Body of pancreas (tissue), 4 donors: ENCODE data around the gene SLC9A1. TPM values are rescaled to one million over a fixed set of nuclear protein-coding genes. Genes with fewer than 3 reads are reported as not detected.
"Not testable (repeated sequence)": the region's sequence is repeated elsewhere in the genome, so short reads cannot be mapped to it uniquely, and the experiment has no call there.

Source experiments
- ATAC-seq: fragments of 150-250 bp; one replicate; pipeline ENCODE4 v1.9.1; 2016
- DNase-seq, 4 donors: peaks; one replicate each; pipeline ENCODE4 v3.0.0-alpha.2; 2019
- H3K27ac ChIP-seq, 4 donors: fragments of 200-600 bp; sonication (generic); 1 replicate in 3 of 4; 2 replicates in 1 of 4; pipeline versions ENCODE4 v1.5.1 to v1.6.1; 2016 to 2019; ENCODE audit warnings: mild to moderate bottlenecking in 1 of 4, mixed read lengths in 1 of 4, moderate library complexity in 1 of 4
- H3K27me3 ChIP-seq, 2 donors: fragments of 200-600 bp; sonication (generic); one replicate each; pipeline ENCODE4 v1.6.0; 2016; ENCODE audit warnings: mild to moderate bottlenecking in 1 of 2
- H3K36me3 ChIP-seq, 2 donors: fragments of 200-600 bp; sonication (generic); replicated peaks in 1 of 2; 2 replicates each; pipeline ENCODE4 v1.5.1; 2016; ENCODE audit warnings: low read depth in 2 of 2; ENCODE audit not compliant: insufficient read depth in 1 of 2
- H3K4me1 ChIP-seq: fragments of 200-600 bp; sonication (generic); one replicate; pipeline ENCODE4 v1.6.0; 2016
- H3K4me3 ChIP-seq, 2 donors: fragments of 200-600 bp; sonication (generic); 1 replicate in 1 of 2; 2 replicates in 1 of 2; pipeline ENCODE4 v1.5.1; 2016 to 2019
- H3K9me3 ChIP-seq, 3 donors: fragments of 200-600 bp; sonication (generic); 1 replicate in 2 of 3; 2 replicates in 1 of 3; pipeline ENCODE4 v1.5.1; 2016
- POLR2A ChIP-seq, 3 donors: fragments of 450-650 bp; IDR thresholded peaks; one replicate each; pipeline ENCODE4 v1.6.1; 2016; ENCODE audit warnings: antibody characterized with exemption in 3 of 3, mild to moderate bottlenecking in 2 of 3
- WGBS, 2 donors: methylation state at CpG; one replicate each; pipeline ENCODE4 v1.1.5; 2017; 5-methylcytosine and 5-hydroxymethylcytosine counted together
- intact Hi-C: fragments of 100-400 bp; cut with DNase I; formaldehyde crosslinking; loops from one replicate; pipeline ENCODE4 v1.15.1; 2023
- total RNA-seq, 2 donors: library from RNA; depleted of rRNA; stranded (reverse); fragments of >200 nt; gene quantifications; one replicate each; pipeline ENCODE4 v1.1.0, GENCODE V29; 2016
- TF ChIP-seq, protein P1 (sequence below), 7 experiments: fragments of 450-650 bp in 4 of 7; fragments of 200-600 bp in 3 of 7; sonication (generic) in 3 of 7; IDR thresholded peaks; one replicate each; pipeline ENCODE4 v1.5.1; 2016 to 2019; ENCODE audit warnings: antibody characterized with exemption in 7 of 7

Gene SLC9A1
- total RNA-seq, 2 donors from 2014 or later = 6.9 to 7.8 TPM

- Histone ChIP-seq H3K9me3 (no peaks in the 10 kb centered on the region), H3K27ac (no peak overlapping the region), H3K27me3 (no peaks in the 10 kb centered on the region), H3K4me3 (no peak overlapping the region), H3K36me3 (no peaks in the 10 kb centered on the region), H3K4me1 (no peaks in the 10 kb centered on the region)
- DNase-seq (peak in 2 of 4 donors; percentile 2 to 17), ATAC-seq (no peak)
- WGBS, 2 donors = 72 to 77% methylated on average over 8 of the region's 8 CpGs
- intact Hi-C loops = no loop called here
- no peak for TF ChIP-seq POLR2A (IDR thresholded peaks at IDR 0.05)
- TF ChIP-seq, protein P1, sequence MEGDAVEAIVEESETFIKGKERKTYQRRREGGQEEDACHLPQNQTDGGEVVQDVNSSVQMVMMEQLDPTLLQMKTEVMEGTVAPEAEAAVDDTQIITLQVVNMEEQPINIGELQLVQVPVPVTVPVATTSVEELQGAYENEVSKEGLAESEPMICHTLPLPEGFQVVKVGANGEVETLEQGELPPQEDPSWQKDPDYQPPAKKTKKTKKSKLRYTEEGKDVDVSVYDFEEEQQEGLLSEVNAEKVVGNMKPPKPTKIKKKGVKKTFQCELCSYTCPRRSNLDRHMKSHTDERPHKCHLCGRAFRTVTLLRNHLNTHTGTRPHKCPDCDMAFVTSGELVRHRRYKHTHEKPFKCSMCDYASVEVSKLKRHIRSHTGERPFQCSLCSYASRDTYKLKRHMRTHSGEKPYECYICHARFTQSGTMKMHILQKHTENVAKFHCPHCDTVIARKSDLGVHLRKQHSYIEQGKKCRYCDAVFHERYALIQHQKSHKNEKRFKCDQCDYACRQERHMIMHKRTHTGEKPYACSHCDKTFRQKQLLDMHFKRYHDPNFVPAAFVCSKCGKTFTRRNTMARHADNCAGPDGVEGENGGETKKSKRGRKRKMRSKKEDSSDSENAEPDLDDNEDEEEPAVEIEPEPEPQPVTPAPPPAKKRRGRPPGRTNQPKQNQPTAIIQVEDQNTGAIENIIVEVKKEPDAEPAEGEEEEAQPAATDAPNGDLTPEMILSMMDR (IDR thresholded peaks at IDR 0.05) = no peak
Observed at GRCh38 chr1:27192039-27192529, 37.2 kb upstream of the SLC9A1 start.

GRCh38 chr1:27184665-27185064 is 29.7 kb upstream of the SLC9A1 start:
- H3K27ac ChIP-seq, intact Hi-C loops, H3K36me3 ChIP-seq, DNase-seq, H3K9me3 ChIP-seq, ATAC-seq, H3K4me1 ChIP-seq, H3K4me3 ChIP-seq, H3K27me3 ChIP-seq: not testable (repeated sequence)
- 68 to 70% methylated on average over 3 of the region's 3 CpGs for WGBS, 2 donors

GRCh38 chr1:27179979-27180378 is 25.1 kb upstream of the SLC9A1 start:
- TF ChIP-seq POLR2A (IDR thresholded peaks at IDR 0.05) = no peak
- TF ChIP-seq, protein P1 (IDR thresholded peaks at IDR 0.05) = no peak
- DNase-seq = no peak
- no peak for ATAC-seq
- H3K27me3 ChIP-seq = no peaks in the 10 kb centered on the region
- no peak overlapping the region for H3K27ac ChIP-seq
- H3K4me1 ChIP-seq = no peaks in the 10 kb centered on the region
- no peak overlapping the region for H3K4me3 ChIP-seq
- H3K9me3 ChIP-seq = no peaks in the 10 kb centered on the region
- 52 to 53% methylated on average over 3 of the region's 3 CpGs for WGBS, 2 donors
- intact Hi-C loops = no loop called here
- H3K36me3 ChIP-seq = no peaks in the 10 kb centered on the region

- no peaks in the 10 kb centered on the region for H3K36me3 ChIP-seq
- no peaks in the 10 kb centered on the region for H3K4me1 ChIP-seq
- no peak overlapping the region for H3K27ac ChIP-seq
- intact Hi-C loops = no loop called here
- ATAC-seq = no peak
- H3K27me3 ChIP-seq = no peaks in the 10 kb centered on the region
- no peak for TF ChIP-seq POLR2A (IDR thresholded peaks at IDR 0.05)
- TF ChIP-seq, protein P1 (IDR thresholded peaks at IDR 0.05) = no peak
- no peak overlapping the region for H3K4me3 ChIP-seq
- DNase-seq = no peak
- no peaks in the 10 kb centered on the region for H3K9me3 ChIP-seq
Observed at GRCh38 chr1:27179379-27179778, 24.5 kb upstream of the SLC9A1 start.

DNA sequence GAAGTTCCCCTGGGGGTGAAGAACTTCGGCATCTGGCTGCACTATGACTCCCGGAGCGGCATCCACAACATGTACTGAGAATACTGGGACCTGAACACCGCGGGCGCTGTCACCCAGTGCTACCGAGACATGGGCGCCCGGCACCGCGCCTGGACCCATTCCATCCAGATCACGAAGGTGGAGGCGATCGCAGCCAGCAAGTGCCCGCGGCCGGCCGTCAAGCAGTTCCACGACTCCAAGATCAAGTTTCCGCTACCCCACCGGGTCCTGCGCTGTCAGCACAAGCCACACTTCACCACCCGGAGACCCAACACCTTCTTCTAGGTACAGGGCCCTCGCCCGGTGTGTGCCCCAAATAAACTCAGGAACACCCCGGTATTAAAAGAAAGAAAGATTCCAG is 22.0 kb upstream of the SLC9A1 start:
- H3K4me3 ChIP-seq = no peak overlapping the region
- ATAC-seq = no peak
- no peaks in the 10 kb centered on the region for H3K9me3 ChIP-seq
- H3K27me3 ChIP-seq = no peaks in the 10 kb centered on the region
- DNase-seq = no peak
- WGBS, 2 donors = 89 to 94% methylated on average over 14 to 26 of the region's 26 CpGs
- TF ChIP-seq, protein P1 (IDR thresholded peaks at IDR 0.05) = no peak
- TF ChIP-seq POLR2A (IDR thresholded peaks at IDR 0.05) = no peak
- no peaks in the 10 kb centered on the region for H3K36me3 ChIP-seq
- no peaks in the 10 kb centered on the region for H3K4me1 ChIP-seq
- intact Hi-C loops = no loop called here
- H3K27ac ChIP-seq = no peak overlapping the region
